ENCODE data around the gene PLIN4.
A peak's percentile ranks its signal among the peaks of the same experiment; 100 is the strongest.

PLIN4 gene

GRCh38 chr19:4482721-4483364 lies 35.4 kb downstream of the PLIN4 start:
- POLR2A ChIA-PET: no interaction called here
- CTCF ChIA-PET: no interaction called here
- TF ChIP-seq, protein P1, sequence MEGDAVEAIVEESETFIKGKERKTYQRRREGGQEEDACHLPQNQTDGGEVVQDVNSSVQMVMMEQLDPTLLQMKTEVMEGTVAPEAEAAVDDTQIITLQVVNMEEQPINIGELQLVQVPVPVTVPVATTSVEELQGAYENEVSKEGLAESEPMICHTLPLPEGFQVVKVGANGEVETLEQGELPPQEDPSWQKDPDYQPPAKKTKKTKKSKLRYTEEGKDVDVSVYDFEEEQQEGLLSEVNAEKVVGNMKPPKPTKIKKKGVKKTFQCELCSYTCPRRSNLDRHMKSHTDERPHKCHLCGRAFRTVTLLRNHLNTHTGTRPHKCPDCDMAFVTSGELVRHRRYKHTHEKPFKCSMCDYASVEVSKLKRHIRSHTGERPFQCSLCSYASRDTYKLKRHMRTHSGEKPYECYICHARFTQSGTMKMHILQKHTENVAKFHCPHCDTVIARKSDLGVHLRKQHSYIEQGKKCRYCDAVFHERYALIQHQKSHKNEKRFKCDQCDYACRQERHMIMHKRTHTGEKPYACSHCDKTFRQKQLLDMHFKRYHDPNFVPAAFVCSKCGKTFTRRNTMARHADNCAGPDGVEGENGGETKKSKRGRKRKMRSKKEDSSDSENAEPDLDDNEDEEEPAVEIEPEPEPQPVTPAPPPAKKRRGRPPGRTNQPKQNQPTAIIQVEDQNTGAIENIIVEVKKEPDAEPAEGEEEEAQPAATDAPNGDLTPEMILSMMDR (IDR thresholded peaks at IDR 0.05; ENCODE audit: insufficient read depth, low read length, missing control alignments): no peak
- no peak overlapping the region for H3K4me3 ChIP-seq (ENCODE audit: low read depth, low read length)
- no peak for DNase-seq (ENCODE audit: low read depth, low spot score)

- H3K4me3 ChIP-seq (ENCODE audit: low read depth, low read length): no peak overlapping the region
- ChIA-PET CTCF (interaction anchor here (1.3 kb wide), 1 partner anchor 48 kb away, joined by 3 read pairs; no protein-coding TSS in a partner anchor), POLR2A (no interaction called here)
- TF ChIP-seq, protein P1 (IDR thresholded peaks at IDR 0.05; ENCODE audit: insufficient read depth, low read length, missing control alignments): no peak
- DNase-seq (ENCODE audit: low read depth, low spot score): no peak
Measured at GRCh38 chr19:4477034-4477801, 41.1 kb downstream of the PLIN4 start.

DNA sequence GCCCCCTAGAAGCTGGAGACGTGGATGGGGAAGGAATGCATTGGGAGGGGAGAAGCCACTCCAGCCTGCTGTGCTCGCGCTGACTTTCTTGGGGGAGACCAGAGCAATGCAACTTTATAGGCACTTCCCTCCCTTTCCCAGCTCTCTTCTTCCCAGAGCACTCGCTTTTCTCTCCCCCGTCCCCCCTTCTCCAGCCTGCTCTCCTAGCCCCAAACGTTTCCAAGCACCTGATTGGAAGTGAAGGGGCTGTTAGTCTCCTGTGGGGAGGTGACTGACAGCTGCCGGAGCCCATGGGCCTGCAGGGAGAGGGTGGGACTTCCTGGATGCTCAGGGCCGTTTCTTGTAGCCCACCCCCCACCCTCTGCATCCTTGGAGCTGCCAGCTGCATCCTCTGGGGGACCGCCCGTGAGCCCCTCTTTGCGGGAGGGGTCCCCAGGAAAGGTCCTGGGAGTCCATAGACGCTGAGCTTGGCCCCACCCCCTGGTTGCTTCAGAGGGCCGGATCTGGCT lies 43.7 kb downstream of the PLIN4 start:
- ChIA-PET CTCF (interaction anchor here (0.8 to 1.1 kb wide), 3 partner anchors 40 to 101 kb away, joined by 3 to 4 read pairs (median 3); no protein-coding TSS in a partner anchor), POLR2A (interaction anchor here (1.2 to 1.4 kb wide), 2 partner anchors 11 to 18 kb away, joined by 4 to 5 read pairs; no protein-coding TSS in a partner anchor)
- TF ChIP-seq, protein P1 (IDR thresholded peaks at IDR 0.05; ENCODE audit: insufficient read depth, low read length, missing control alignments): no peak
- DNase-seq (ENCODE audit: low read depth, low spot score): no peak
- peak overlapping the region; percentile 77 for H3K4me3 ChIP-seq (ENCODE audit: low read depth, low read length)

DNA sequence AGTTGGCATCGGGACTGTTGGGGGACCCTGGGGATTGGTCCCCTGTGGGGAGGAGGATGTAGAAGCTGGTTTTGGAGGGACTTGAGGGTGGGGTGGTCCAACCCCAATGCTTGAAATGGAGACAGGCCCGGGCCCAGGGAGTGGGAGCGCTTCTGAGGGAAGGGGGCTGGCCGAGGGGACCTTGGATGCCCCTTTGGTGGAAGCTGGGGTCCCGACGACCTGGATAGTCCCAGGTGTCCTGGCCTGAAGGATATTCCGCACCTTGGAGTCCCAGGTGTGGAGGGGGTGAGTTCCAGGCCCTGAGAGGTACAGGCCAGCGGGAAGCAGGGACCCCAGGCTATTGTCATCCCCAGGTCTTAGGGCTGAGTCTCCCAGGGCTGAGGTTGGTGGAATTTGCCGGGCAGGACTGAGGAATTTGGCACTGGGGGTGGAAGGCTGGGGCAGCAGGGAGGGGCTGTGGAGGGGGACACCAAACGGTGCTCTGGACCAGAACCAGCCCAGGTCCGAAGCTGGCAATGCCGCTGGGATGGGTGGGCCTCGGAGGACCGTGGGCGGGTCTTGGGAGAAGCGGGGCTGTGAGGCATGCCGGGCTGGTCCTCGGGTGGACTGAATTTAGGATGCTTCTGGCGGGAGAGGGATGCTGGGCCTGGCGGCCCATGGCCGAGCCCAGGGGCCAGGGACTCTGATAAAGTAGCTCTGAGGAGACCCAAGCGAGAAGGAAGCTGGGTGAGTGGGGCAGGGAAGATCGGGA lies 44.3 kb downstream of the PLIN4 start:
- TF ChIP-seq, protein P1 (IDR thresholded peaks at IDR 0.05; ENCODE audit: insufficient read depth, low read length, missing control alignments): no peak
- DNase-seq (ENCODE audit: low read depth, low spot score): no peak
- H3K4me3 ChIP-seq (ENCODE audit: low read depth, low read length): peak overlapping the region; percentile 77
- ChIA-PET CTCF (interaction anchor here (0.8 to 1.1 kb wide), 3 partner anchors 40 to 102 kb away, joined by 3 to 4 read pairs (median 3); no protein-coding TSS in a partner anchor), POLR2A (interaction anchor here (1.2 to 1.4 kb wide), 2 partner anchors 12 to 17 kb away, joined by 4 to 5 read pairs; no protein-coding TSS in a partner anchor)

- TF ChIP-seq, protein P1 (IDR thresholded peaks at IDR 0.05; ENCODE audit: insufficient read depth, low read length, missing control alignments): no peak
- H3K4me3 ChIP-seq (ENCODE audit: low read depth, low read length): peak overlapping the region; percentile 77
- ChIA-PET CTCF (interaction anchor here (1.0 kb wide), 1 partner anchor 163 kb away, joined by 4 read pairs; no protein-coding TSS in a partner anchor), POLR2A (interaction anchor here (1.2 kb wide), 1 partner anchor 17 kb away, joined by 4 read pairs; no protein-coding TSS in a partner anchor)
- DNase-seq (ENCODE audit: low read depth, low spot score): no peak
Measured at GRCh38 chr19:4473011-4473762, 45.1 kb downstream of the PLIN4 start.

Measured in AG04449 (cell line).